ENCODE measurements around the gene CCDC34. TPM values are rescaled to one million over a fixed set of nuclear protein-coding genes. Genes with fewer than 3 reads are reported as not detected.

CCDC34 gene
- total RNA-seq, 1 donor from 2014 or later: 30.6 TPM

DNA sequence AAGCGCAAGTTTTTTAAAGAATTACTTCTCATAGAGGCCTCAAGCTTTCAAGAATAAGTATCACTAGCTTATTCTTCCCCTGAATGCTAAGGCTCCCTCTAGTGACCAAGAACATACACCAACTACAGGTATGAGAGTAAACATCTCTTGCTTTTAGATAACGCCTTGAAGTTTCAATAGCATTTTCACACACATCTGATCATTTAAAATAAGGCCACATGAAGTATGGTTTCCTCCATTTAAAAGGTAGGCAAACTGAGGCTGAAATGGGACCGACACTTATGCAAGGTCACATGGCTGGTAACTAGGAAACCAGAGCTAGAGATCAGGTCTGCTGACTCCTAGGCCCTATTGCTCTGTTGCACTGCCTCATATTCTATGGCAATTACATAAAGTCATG lies 66.5 kb downstream of the CCDC34 start:
- H2AFZ ChIP-seq (replicated peaks): no peak overlapping the region
- H3K36me3 Mint-ChIP-seq: peaks cover 8% of the 10 kb centered on the region
- peaks cover 16% of the 10 kb centered on the region for H3F3A ChIP-seq (ENCODE audit: low read depth)
- H3K4me3 Mint-ChIP-seq: no peak overlapping the region
- H3K4me2 ChIP-seq: no peak overlapping the region
- H3K27me3 Mint-ChIP-seq (ENCODE audit: insufficient read depth, low read depth): peaks cover 4% of the 10 kb centered on the region
- H3K27ac ChIP-seq: no peak overlapping the region
- H3K36me3 ChIP-seq: no peaks in the 10 kb centered on the region
- H3K4me1 Mint-ChIP-seq: peaks cover 13% of the 10 kb centered on the region
- H3K4me3 ChIP-seq: no peak overlapping the region
- DNase-seq (ENCODE audit: low spot score): peak; percentile 62
- H3K4me1 ChIP-seq: peaks cover 15% of the 10 kb centered on the region
- TF ChIP-seq EZH2phosphoT487 (IDR thresholded peaks at IDR 0.05) (no peak), EZH2 (IDR thresholded peaks at IDR 0.05) (no peak)
- TF ChIP-seq, protein P1, sequence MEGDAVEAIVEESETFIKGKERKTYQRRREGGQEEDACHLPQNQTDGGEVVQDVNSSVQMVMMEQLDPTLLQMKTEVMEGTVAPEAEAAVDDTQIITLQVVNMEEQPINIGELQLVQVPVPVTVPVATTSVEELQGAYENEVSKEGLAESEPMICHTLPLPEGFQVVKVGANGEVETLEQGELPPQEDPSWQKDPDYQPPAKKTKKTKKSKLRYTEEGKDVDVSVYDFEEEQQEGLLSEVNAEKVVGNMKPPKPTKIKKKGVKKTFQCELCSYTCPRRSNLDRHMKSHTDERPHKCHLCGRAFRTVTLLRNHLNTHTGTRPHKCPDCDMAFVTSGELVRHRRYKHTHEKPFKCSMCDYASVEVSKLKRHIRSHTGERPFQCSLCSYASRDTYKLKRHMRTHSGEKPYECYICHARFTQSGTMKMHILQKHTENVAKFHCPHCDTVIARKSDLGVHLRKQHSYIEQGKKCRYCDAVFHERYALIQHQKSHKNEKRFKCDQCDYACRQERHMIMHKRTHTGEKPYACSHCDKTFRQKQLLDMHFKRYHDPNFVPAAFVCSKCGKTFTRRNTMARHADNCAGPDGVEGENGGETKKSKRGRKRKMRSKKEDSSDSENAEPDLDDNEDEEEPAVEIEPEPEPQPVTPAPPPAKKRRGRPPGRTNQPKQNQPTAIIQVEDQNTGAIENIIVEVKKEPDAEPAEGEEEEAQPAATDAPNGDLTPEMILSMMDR (IDR thresholded peaks at IDR 0.05): peak; percentile 78
- no peak overlapping the region for H3K27ac Mint-ChIP-seq
- H3K9ac ChIP-seq: no peak overlapping the region
- H3K9me3 ChIP-seq (ENCODE audit: low read depth): peaks cover 8% of the 10 kb centered on the region
- no peaks in the 10 kb centered on the region for H3K79me2 ChIP-seq (ENCODE audit: low read depth)
- H3K27me3 ChIP-seq: no peaks in the 10 kb centered on the region
- peaks cover 19% of the 10 kb centered on the region for H3K9me3 Mint-ChIP-seq
- no peaks in the 10 kb centered on the region for H4K20me1 ChIP-seq (ENCODE audit: low read depth)

DNA sequence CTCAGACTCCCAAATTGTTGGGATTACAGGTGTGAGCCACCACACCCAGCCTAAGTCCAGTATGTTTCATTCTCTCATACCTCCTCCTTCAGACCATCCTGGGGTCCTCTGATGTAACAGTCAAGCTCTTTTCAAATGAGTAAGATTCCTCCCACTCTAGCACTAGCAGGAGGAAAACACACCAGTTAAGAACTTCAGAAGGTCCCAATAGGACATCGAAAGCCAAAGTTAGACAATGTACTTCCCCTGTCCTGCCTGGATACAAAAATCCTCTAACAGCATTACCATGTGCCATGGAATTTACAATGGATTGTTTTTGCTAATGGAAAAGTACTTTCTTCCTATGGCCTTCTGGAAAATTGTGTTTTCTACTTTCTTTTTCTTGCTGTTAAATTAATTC lies 67.1 kb downstream of the CCDC34 start:
- Histone ChIP-seq H3K79me2 (ENCODE audit: low read depth) (no peaks in the 10 kb centered on the region), H3K36me3 (no peaks in the 10 kb centered on the region), H4K20me1 (ENCODE audit: low read depth) (no peaks in the 10 kb centered on the region), H3K27ac (no peak overlapping the region), H3K9me3 (ENCODE audit: low read depth) (peaks cover 8% of the 10 kb centered on the region), H3K27me3 (no peaks in the 10 kb centered on the region), H3K4me3 (no peak overlapping the region), H2AFZ (replicated peaks) (no peak overlapping the region), H3K4me1 (peaks cover 15% of the 10 kb centered on the region), H3F3A (ENCODE audit: low read depth) (peaks cover 16% of the 10 kb centered on the region), H3K4me2 (no peak overlapping the region), H3K9ac (no peak overlapping the region)
- H3K27ac Mint-ChIP-seq: peak overlapping the region; percentile 28
- no peak for TF ChIP-seq EZH2 (IDR thresholded peaks at IDR 0.05)
- TF ChIP-seq, protein P1 (IDR thresholded peaks at IDR 0.05): no peak
- no peak for TF ChIP-seq EZH2phosphoT487 (IDR thresholded peaks at IDR 0.05)
- peaks cover 13% of the 10 kb centered on the region for H3K4me1 Mint-ChIP-seq
- peaks cover 25% of the 10 kb centered on the region for H3K9me3 Mint-ChIP-seq
- DNase-seq (ENCODE audit: low spot score): no peak
- H3K36me3 Mint-ChIP-seq: peaks cover 14% of the 10 kb centered on the region
- no peak overlapping the region for H3K4me3 Mint-ChIP-seq
- H3K27me3 Mint-ChIP-seq (ENCODE audit: insufficient read depth, low read depth): peaks cover 4% of the 10 kb centered on the region

DNA sequence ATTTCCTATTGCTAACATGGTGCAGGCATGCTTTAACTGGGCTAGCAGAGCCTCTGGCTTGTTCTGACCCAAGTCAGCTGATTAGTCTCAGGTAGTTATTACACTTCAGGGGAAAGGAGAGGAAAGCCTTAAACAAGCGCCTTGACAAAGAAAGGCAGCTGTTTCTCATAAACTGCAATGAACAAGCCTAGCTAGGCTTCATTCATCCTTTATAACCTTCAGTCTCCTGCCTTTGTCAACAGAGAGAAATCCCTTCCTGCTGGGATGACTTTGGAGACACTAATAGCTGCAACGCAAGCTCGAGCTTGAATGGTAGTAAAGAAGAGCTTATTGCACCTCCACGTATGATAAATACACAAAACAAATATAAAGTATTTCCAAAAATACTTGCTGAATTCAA lies 68.4 kb downstream of the CCDC34 start:
- Histone ChIP-seq H3K4me1 (peaks cover 15% of the 10 kb centered on the region), H3K4me2 (peak overlapping the region; percentile 15), H2AFZ (replicated peaks) (no peak overlapping the region), H4K20me1 (ENCODE audit: low read depth) (no peaks in the 10 kb centered on the region), H3K27ac (no peak overlapping the region), H3K36me3 (no peaks in the 10 kb centered on the region), H3K9me3 (ENCODE audit: low read depth) (peaks cover 8% of the 10 kb centered on the region), H3K79me2 (ENCODE audit: low read depth) (no peaks in the 10 kb centered on the region), H3K4me3 (no peak overlapping the region), H3F3A (ENCODE audit: low read depth) (peaks cover 16% of the 10 kb centered on the region), H3K27me3 (no peaks in the 10 kb centered on the region), H3K9ac (no peak overlapping the region)
- TF ChIP-seq, protein P1 (IDR thresholded peaks at IDR 0.05): no peak
- TF ChIP-seq EZH2phosphoT487 (IDR thresholded peaks at IDR 0.05): no peak
- Mint-ChIP-seq H3K27me3 (ENCODE audit: insufficient read depth, low read depth) (peaks cover 4% of the 10 kb centered on the region), H3K4me3 (no peak overlapping the region), H3K9me3 (peaks cover 33% of the 10 kb centered on the region), H3K36me3 (peaks cover 18% of the 10 kb centered on the region), H3K27ac (no peak overlapping the region), H3K4me1 (peaks cover 13% of the 10 kb centered on the region)
- DNase-seq (ENCODE audit: low spot score): peak; percentile 30

Data from neural progenitor cell (in vitro differentiated cells).